HepG2 (cell line): ENCODE results near the gene SLC1A4. TPM values are rescaled to one million over a fixed set of nuclear protein-coding genes. Genes with fewer than 3 reads are reported as not detected.

Source experiments
- GATAD2A ChIP-seq: IDR thresholded peaks from 2 replicates; pipeline ENCODE4 v1.6.1; 2016
- JARID2 ChIP-seq: sonication (generic); formaldehyde crosslinking; IDR thresholded peaks from 2 replicates; pipeline ENCODE4 v1.8.1; 2023; ENCODE audit warnings: missing genetic modification reagents, inconsistent platforms; ENCODE audit not compliant: insufficient replicate concordance
- MAFK ChIP-seq, 2 experiments: IDR thresholded peaks in 1 of 2; conservative IDR thresholded peaks in 1 of 2; 2 replicates each; pipeline ENCODE4 v1.6.1; 2011; ENCODE audit warnings: improper control_type of control experiment in 2 of 2, low read length in 2 of 2
- MYNN ChIP-seq: sonication (generic); formaldehyde crosslinking; IDR thresholded peaks from 2 replicates; pipeline ENCODE4 v1.4.0; 2020; ENCODE audit warnings: mild to moderate bottlenecking, low read depth, missing genetic modification reagents
- RNF2 ChIP-seq: fragments of 450-650 bp; conservative IDR thresholded peaks from 2 replicates; pipeline ENCODE4 v1.6.1; 2016; ENCODE audit warnings: low read depth
- ZBTB37 ChIP-seq: sonication (generic); formaldehyde crosslinking; IDR thresholded peaks from 2 replicates; pipeline ENCODE4 v1.4.0; 2020; ENCODE audit warnings: mild to moderate bottlenecking, missing genetic modification reagents
- ZKSCAN1 ChIP-seq: fragments of 150-350 bp; IDR thresholded peaks from 2 replicates; pipeline ENCODE4 v1.6.1; 2014; ENCODE audit warnings: low read length
- ZNF24 ChIP-seq: fragments of 450-650 bp; IDR thresholded peaks from 2 replicates; pipeline ENCODE4 v1.6.1; 2017; ENCODE audit warnings: antibody characterized with exemption, mild to moderate bottlenecking
- ZNF33B ChIP-seq: sonication (generic); formaldehyde crosslinking; IDR thresholded peaks from 2 replicates; pipeline ENCODE4 v1.5.1; 2020; ENCODE audit warnings: mild to moderate bottlenecking, missing genetic modification reagents
- ZNF343 ChIP-seq: sonication (generic); formaldehyde crosslinking; IDR thresholded peaks from 2 replicates; pipeline ENCODE4 v1.4.0; 2020; ENCODE audit warnings: mild to moderate bottlenecking, missing genetic modification reagents
- ZNF510 ChIP-seq: sonication (generic); formaldehyde crosslinking; IDR thresholded peaks from 2 replicates; pipeline ENCODE4 v1.4.0; 2020; ENCODE audit warnings: low read depth, mild to moderate bottlenecking, missing genetic modification reagents
- ZNF691 ChIP-seq: sonication (generic); formaldehyde crosslinking; IDR thresholded peaks from 2 replicates; pipeline ENCODE4 v1.4.0; 2020; ENCODE audit warnings: missing genetic modification reagents, low read depth, mild to moderate bottlenecking, borderline replicate concordance
- ZSCAN25 ChIP-seq: sonication (generic); formaldehyde crosslinking; IDR thresholded peaks from 2 replicates; pipeline ENCODE4 v1.8.0; 2022; ENCODE audit warnings: mild to moderate bottlenecking, missing genetic modification reagents
- ZSCAN31 ChIP-seq: sonication (generic); formaldehyde crosslinking; IDR thresholded peaks from 2 replicates; pipeline ENCODE4 v1.5.0; 2020; ENCODE audit warnings: low read depth, mild to moderate bottlenecking, missing genetic modification reagents
- polyA plus RNA-seq, 8 experiments: library from polyadenylated mRNA; depleted of rRNA in 3 of 8; stranded (reverse) in 7 of 8; unstranded in 1 of 8; fragments of >200 nt; fragmentation: Illumina TruSeq in 4 of 8; extraction: Trizol in 4 of 8; gene quantifications; 2 replicates each; pipeline versions ENCODE4 v1.2.1 to v1.2.3, GENCODE V29; 2011 to 2016; ENCODE audit warnings: low read depth in 4 of 8, missing spikeins in 1 of 8, mixed read lengths in 1 of 8; ENCODE audit not compliant: insufficient read depth in 1 of 8
- total RNA-seq, 5 experiments: library from RNA; depleted of rRNA; stranded (reverse); fragments of >200 nt; fragmentation: Illumina TruSeq; extraction: Trizol; gene quantifications; 2 replicates each; pipeline ENCODE4 v1.2.3, GENCODE V29; 2016; ENCODE audit warnings: low read depth in 1 of 5
- TF ChIP-seq, protein P1 (sequence below): sonication (generic); formaldehyde crosslinking; IDR thresholded peaks from 2 replicates; pipeline ENCODE4 v1.5.1; 2020; ENCODE audit warnings: mild to moderate bottlenecking, missing genetic modification reagents, borderline replicate concordance
- TF ChIP-seq, protein P2 (sequence below): IDR thresholded peaks from 2 replicates; pipeline ENCODE4 v1.6.1; 2018; ENCODE audit warnings: missing genetic modification reagents
- TF ChIP-seq, protein P3 (sequence below): sonication (generic); formaldehyde crosslinking; IDR thresholded peaks from 2 replicates; pipeline ENCODE4 v1.4.0; 2020; ENCODE audit warnings: low read depth, mild to moderate bottlenecking, missing genetic modification reagents
- TF ChIP-seq, protein P4 (sequence below): sonication (generic); formaldehyde crosslinking; conservative IDR thresholded peaks from 2 replicates; pipeline ENCODE4 v1.5.0; 2020; ENCODE audit warnings: missing genetic modification reagents

Gene SLC1A4
- total and polyA plus RNA-seq, 2 of the 13 experiments (the other 11 are each of a cell fraction or from before 2014, with no cell fraction given), result 21.0 to 39.6 TPM

GRCh38 chr2:64982311-64982857 lies 6.8 kb upstream of the SLC1A4 start (continued):
- TF ChIP-seq ZNF510 (CRISPR knock-in tag) (no peak), ZNF33B (CRISPR knock-in tag) (no peak), RNF2 (no peak), ZBTB37 (0 out of 2 replicates have a peak, but pooled peaks have one; percentile 48), ZNF24 (no peak), MAFK (conservative IDR thresholded peaks at IDR 0.05 in 1 of 2, IDR thresholded peaks at IDR 0.05 in 1 of 2; ENCODE audit: low read length in 2 of 2) (no peak), GATAD2A (CRISPR knock-in tag) (peak; percentile 82), ZNF691 (CRISPR knock-in tag) (no peak), ZNF343 (CRISPR knock-in tag) (no peak), MYNN (no peak), JARID2 (no peak), ZKSCAN1 (no peak), ZSCAN25 (CRISPR knock-in tag) (no peak), ZSCAN31 (CRISPR knock-in tag) (no peak)
- TF ChIP-seq, protein P1, sequence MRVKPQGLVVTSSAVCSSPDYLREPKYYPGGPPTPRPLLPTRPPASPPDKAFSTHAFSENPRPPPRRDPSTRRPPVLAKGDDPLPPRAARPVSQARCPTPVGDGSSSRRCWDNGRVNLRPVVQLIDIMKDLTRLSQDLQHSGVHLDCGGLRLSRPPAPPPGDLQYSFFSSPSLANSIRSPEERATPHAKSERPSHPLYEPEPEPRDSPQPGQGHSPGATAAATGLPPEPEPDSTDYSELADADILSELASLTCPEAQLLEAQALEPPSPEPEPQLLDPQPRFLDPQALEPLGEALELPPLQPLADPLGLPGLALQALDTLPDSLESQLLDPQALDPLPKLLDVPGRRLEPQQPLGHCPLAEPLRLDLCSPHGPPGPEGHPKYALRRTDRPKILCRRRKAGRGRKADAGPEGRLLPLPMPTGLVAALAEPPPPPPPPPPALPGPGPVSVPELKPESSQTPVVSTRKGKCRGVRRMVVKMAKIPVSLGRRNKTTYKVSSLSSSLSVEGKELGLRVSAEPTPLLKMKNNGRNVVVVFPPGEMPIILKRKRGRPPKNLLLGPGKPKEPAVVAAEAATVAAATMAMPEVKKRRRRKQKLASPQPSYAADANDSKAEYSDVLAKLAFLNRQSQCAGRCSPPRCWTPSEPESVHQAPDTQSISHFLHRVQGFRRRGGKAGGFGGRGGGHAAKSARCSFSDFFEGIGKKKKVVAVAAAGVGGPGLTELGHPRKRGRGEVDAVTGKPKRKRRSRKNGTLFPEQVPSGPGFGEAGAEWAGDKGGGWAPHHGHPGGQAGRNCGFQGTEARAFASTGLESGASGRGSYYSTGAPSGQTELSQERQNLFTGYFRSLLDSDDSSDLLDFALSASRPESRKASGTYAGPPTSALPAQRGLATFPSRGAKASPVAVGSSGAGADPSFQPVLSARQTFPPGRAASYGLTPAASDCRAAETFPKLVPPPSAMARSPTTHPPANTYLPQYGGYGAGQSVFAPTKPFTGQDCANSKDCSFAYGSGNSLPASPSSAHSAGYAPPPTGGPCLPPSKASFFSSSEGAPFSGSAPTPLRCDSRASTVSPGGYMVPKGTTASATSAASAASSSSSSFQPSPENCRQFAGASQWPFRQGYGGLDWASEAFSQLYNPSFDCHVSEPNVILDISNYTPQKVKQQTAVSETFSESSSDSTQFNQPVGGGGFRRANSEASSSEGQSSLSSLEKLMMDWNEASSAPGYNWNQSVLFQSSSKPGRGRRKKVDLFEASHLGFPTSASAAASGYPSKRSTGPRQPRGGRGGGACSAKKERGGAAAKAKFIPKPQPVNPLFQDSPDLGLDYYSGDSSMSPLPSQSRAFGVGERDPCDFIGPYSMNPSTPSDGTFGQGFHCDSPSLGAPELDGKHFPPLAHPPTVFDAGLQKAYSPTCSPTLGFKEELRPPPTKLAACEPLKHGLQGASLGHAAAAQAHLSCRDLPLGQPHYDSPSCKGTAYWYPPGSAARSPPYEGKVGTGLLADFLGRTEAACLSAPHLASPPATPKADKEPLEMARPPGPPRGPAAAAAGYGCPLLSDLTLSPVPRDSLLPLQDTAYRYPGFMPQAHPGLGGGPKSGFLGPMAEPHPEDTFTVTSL (CRISPR knock-in tag), result peak; percentile 83; the same call in 1 of the 2 replicates
- TF ChIP-seq, protein P2, sequence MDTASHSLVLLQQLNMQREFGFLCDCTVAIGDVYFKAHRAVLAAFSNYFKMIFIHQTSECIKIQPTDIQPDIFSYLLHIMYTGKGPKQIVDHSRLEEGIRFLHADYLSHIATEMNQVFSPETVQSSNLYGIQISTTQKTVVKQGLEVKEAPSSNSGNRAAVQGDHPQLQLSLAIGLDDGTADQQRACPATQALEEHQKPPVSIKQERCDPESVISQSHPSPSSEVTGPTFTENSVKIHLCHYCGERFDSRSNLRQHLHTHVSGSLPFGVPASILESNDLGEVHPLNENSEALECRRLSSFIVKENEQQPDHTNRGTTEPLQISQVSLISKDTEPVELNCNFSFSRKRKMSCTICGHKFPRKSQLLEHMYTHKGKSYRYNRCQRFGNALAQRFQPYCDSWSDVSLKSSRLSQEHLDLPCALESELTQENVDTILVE (CRISPR knock-in tag), result no peak
- TF ChIP-seq, protein P3, sequence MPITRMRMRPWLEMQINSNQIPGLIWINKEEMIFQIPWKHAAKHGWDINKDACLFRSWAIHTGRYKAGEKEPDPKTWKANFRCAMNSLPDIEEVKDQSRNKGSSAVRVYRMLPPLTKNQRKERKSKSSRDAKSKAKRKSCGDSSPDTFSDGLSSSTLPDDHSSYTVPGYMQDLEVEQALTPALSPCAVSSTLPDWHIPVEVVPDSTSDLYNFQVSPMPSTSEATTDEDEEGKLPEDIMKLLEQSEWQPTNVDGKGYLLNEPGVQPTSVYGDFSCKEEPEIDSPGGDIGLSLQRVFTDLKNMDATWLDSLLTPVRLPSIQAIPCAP (CRISPR knock-in tag), result no peak
- TF ChIP-seq, protein P4, sequence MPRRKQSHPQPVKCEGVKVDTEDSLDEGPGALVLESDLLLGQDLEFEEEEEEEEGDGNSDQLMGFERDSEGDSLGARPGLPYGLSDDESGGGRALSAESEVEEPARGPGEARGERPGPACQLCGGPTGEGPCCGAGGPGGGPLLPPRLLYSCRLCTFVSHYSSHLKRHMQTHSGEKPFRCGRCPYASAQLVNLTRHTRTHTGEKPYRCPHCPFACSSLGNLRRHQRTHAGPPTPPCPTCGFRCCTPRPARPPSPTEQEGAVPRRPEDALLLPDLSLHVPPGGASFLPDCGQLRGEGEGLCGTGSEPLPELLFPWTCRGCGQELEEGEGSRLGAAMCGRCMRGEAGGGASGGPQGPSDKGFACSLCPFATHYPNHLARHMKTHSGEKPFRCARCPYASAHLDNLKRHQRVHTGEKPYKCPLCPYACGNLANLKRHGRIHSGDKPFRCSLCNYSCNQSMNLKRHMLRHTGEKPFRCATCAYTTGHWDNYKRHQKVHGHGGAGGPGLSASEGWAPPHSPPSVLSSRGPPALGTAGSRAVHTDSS (CRISPR knock-in tag), result no peak
